GM10266 (cell line): ENCODE data around the gene TIMM29.

ENCODE experiments used
- DNase-seq: peaks from one replicate; pipeline ENCODE4 v3.0.0; 2012; ENCODE audit errors: extremely low spot score
- CTCF ChIP-seq: IDR thresholded peaks from 2 replicates; pipeline ENCODE4 v1.5.1; 2012; ENCODE audit warnings: mild to moderate bottlenecking, low read depth; ENCODE audit not compliant: control insufficient read depth, insufficient read depth; ENCODE audit errors: missing control alignments

TIMM29 gene

GRCh38 chr19:10920288-10920655 lies 8.3 kb upstream of the TIMM29 start:
- TF ChIP-seq CTCF, result no peak
- DNase-seq, result no peak

GRCh38 chr19:10920781-10921180 lies 7.8 kb upstream of the TIMM29 start:
- TF ChIP-seq CTCF, result no peak
- DNase-seq, result no peak

GRCh38 chr19:10921199-10921909 lies 7.3 kb upstream of the TIMM29 start:
- no peak for DNase-seq
- TF ChIP-seq CTCF, result no peak

- TF ChIP-seq CTCF, result no peak
Measured at GRCh38 chr19:10921910-10922637, 6.5 kb upstream of the TIMM29 start.

GRCh38 chr19:10922638-10923014 lies 6.0 kb upstream of the TIMM29 start:
- TF ChIP-seq CTCF, result no peak
- no peak for DNase-seq

More at GRCh38 chr19:10921910-10922637, 6.5 kb upstream of the TIMM29 start:
- DNase-seq, result no peak

GRCh38 chr19:10923260-10924112 lies 5.1 kb upstream of the TIMM29 start:
- no peak for TF ChIP-seq CTCF
- DNase-seq, result no peak
